Activated T-cell treated with anti-CD3 and anti-CD28 coated beads for 1 hour (primary cell): ENCODE data around the gene FLT1.

Source experiments
- DNase-seq: peaks from one replicate; pipeline ENCODE4 v3.0.0-alpha.2; 2020; ENCODE audit warnings: low read depth

Gene FLT1

DNA sequence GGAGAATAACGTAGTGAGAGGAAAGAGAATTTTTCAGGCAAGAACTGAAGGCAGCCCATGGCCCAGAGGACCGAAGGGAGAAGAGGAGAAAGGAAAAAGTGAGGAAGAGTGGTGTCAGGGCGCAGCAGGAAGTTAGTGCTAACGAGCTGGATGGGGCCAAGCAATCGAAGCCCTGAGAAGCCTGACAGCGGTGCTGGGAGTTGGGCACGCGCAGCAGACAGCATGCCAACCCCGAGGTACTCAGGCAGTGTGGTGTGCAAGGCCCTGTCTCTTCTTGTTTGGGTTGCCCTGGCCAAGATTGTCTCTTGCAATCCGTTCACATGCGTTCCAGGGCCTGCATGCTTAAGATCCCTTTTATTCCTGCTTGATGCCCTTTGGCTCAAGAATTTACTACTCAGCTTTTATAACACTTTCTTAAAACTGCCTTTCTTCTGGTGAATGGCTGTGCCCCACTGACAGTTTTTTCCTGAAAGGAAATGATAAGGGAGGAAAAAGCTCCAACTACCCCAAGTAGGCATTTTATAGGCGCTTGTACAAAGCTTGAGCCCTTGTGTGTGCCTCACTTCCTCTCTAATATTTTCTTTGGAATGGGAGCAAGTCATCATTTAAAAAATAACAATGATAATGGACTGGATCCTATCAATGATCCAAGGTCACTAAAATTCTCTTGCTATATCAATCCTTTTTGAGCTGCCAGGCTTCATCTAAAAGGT lies 115.4 kb downstream of the FLT1 start:
- DNase-seq: no peak

DNA sequence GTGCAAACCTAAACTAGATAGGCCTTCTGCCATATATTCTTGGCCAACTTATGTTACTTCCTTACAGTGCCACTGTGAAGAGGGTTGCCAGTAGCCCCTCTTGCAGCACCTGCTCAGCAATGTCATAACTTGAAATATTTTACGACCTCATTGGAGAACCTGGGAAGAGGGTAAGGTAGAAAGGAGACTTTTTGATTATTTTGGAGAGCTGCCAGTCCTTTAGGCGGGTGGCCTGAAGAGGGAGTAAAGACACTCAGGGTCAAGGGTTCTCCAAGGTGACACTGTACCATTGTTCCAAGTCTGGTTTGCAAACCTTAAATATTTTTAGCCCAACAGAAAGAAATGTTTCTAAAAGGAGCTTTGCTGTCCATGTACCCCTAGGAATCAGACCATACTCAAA lies 118.3 kb downstream of the FLT1 start:
- no peak for DNase-seq

DNA sequence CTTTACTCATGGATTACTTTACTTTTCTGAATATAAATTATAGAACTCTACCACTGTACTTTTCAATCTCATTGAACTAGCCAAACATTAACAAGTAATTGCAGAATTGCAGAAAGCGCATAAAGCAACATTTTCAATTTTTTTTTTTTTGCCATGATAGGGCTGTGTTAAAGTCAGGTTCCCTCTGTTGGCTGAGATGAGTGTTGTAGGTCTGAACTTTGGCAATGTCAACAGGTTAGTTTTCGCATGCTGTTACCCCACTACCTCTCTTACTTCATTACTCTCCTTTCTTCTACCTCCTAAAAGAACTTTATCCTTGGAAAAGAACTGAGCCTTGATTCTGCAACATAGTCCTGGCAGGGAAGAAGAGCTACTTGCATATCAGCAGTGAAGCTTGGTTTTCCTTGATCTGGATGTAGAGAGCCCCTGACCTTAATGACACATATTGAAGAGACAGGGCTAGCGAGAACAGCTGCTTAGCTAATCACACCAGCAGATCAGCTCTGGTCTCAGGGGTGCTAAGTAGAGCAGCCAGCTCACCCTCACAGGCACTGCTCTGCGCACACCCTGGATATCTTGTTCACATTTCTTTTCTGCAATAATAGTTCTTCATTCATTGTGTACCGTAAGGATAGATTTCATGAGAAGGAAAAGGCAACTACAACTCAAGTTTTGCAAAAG lies 119.5 kb downstream of the FLT1 start:
- DNase-seq: no peak

DNA sequence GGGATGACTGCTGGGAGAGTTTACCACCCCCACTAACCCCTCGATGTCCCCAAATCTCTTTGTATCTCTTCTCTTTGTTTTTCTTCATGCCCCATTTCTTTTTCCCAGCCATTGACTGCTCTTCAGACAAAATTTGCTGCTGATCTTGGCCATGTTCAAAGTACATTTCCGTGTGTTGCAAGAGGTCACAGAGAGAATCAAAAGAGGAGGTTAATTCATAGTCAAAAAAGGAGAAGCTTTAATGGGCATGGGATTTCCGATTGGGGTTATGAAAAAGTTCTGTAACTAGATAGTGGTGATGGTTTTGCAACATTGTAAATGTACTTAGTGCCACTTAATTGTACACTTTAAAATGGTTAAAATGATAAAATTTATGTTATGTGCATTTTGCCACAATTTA lies 121.1 kb downstream of the FLT1 start:
- DNase-seq: no peak

DNA sequence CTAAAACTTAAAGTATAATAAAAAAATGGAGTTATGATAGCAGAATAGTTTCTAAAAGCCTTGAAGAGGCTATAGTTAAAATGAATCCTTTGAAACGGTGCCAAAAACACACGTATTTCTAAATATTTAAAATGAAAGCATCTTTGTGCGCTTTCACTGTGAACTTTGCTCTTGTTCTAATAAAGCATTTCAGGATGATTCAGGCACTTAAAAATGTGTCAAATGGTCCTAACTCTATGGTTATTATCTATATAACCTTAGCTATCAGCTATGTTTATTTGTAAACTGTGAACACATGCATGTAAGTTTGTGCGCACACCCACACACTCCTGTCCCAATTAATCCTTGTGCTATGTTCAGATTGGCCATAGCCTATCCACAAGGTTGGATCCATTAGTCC lies 124.5 kb downstream of the FLT1 start:
- no peak for DNase-seq

DNA sequence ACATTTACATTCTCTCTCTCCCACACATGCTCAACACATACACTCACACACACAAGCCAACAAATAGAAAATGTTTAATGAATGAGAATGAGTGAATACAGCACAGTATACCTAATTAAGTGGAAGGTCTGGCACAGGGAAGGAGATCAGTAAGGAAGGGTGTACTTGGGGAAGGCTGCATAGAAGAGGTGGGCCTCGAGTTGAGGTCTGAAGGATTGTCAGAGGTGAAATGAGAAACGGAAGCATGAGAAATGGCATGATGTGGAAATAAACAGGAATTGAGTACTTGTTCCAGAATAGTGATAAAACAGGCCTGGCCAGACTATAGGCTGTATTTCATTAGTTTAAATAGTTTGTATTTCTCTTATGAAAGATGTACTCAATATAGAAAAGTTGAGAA lies 136.2 kb downstream of the FLT1 start:
- DNase-seq: no peak

DNA sequence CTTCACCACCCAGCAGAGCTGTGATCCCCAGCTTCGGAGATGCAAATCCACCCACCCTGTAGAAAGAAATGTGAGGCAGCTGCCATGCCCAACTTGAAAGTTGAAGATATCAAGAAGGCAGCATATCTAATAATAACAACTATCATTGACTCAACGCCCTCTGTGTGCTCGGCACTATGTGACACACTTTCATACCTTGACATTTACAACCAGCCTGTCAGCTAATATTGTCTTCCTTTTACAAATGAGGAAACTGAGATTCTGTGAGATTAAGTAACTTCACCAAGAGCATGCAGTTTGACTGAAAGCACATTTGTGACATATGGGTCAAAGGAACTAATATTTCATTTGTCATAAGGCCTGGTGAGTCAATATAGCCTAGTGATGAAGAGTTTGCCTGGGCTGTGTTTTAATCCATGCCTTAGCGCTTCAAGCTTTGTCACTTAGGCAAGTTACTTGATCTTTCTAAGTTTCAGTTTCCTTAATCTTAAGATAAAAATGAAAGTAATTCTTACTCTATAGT lies 137.0 kb downstream of the FLT1 start:
- DNase-seq: no peak

DNA sequence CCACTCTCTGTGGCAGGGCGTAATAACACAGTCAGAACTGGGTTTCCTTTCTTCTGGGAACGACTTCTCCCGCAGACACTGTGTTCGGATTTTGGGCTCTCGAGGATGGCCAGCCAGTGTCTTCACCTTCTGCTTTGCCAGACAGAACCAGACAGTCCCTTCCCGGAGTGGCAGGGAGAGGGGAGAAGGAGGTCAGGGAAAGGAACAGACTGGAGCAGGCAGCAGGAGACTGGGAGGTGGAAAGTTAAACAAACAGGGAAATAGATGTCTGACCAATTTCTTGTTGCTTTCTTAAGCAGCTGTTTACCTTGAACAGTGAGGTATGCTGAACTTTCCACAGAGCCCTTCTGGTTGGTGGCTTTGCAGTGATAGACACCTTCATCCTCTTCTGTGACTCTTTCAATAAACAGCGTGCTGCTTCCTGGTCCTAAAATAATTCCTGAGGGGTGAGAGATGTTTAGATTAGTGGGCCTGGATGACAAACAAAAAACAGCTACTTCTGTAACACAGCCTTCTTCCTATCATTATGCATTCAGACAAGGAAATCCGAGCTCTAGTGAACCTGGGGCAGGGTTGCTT lies 137.6 kb downstream of the FLT1 start:
- no peak for DNase-seq

DNA sequence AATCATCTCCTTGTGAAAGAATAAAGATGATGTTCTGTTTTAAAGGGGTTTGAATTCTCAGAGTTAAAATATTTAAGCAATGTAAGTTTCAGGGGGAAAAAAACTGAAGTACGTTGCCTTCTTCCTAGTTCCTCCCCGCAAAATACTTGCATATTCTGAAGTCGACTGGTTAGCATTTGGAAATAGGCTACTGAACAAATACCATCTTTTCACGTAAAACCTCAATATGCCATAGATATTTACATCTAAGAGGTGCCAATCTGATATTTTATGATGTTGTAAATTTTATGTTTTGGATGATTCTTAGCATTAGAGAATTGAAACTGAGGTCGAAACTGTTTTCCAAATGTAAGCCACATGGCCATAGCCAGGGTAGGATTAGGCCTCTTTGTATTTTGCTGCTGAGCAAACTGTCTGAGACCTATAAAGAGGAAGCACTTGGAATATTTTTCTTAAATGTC lies 138.3 kb downstream of the FLT1 start:
- DNase-seq: no peak

DNA sequence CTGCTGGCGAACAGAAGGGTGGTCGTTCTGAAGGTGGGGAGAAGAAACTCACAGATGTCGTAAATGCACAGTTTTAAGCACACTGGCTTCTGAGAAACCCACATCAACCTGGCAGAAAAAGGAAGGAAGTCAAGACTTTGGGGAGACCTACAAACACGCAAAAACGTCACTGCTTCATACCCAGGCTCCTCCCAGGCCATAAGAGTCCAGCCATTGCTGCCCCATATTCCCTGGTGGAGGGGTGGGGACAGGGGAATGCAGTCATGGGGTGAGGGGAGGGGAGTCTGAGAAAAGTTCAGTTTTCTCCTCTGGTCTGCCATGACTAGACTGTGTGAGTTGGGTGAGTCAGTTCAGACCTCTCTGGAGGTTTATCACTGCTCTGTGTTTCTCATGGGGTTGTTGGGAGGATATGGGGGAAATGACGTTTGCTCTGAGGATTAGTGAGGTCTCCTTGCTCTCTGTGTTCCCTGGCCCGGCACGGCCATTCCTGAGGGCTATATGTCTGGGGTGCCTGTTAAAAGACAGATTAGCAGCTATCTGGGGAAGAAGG lies 139.0 kb downstream of the FLT1 start:
- DNase-seq: no peak

DNA sequence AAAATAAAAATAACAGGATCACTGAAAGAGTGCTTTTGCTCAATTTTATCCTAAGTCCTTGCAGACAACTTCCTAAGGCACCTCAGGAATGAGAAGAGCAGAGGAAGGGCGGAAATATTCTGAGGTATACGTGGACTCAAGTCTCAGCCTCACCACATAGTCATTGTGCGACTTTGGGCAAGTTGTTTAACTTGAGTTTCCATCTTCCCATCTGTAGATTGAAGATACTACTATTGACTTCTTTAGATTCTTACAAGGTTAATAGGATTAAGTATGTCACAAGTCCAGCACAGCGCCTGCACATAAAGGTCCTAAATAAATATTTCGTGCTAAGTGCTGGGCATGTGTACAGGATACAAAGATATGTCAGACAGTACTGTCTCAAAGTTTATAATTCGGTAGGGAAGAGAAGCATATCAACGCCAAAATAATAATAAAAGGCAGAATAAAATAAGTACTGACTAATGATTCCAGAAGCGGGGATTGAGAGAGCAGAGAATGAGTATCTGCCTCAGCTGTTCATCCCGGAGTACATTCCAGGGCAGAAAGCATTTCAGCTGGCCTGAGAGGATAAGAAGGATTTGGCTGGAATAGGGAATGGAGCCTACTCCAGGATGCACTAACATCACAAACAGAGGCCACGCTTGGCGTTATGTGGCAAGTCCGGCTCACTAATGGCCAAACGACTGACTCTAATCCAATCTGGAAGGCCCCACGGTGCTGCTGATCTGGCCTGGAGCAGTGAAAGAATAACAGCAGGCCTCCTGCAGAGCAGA lies 139.7 kb downstream of the FLT1 start:
- DNase-seq: no peak

DNA sequence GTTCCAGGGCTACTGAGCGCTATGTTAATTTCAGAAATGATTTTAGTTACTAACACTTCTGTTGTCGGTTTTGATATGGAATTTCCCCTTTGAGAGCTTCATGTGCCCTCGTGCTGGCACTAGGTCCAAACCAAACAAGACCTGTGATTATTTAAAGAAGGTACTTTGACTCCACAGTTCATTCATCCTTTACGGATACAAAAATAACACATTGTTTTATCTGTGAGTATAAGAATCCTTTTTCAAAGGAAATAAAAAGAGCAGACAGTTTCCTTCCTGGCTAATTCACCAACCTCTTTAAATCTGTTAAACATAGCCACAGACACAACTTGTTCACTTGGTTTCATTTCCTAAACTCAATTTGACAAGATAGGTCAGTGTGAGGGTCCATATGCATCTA lies 141.2 kb downstream of the FLT1 start:
- no peak for DNase-seq

DNA sequence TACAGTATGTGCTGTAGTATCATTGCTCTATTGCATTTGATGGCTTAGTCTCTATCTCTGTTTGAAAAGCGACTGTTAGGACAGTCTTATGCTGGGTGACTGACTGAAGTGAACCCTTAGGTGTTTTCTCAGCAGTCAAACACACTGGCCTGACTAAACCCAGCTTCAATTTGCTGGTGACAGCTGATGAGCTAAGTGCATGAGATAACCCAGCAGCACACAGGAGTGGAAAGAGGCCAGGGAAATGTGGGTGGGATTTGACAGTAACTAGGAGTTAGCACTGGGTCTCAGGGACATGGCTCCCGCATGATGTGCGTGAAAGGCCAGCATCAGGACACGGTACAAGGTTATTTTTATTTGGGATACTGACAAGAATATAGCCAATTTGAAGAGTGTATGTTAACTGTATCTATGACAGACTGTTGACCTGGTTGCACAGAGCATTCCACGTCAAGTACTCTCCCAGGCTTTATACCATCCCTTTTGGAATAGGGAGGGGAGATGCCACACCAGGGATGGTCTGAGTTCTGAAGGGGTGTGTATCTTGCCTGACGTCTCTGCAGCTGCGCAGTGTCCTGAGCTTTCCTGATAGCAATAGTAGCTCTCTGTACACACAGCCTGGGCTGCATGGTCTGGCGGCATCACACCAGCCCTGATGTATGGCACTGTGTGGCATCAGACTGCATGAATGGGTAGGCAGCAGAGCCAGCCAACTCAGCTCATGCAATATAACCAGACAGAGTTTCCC lies 144.8 kb downstream of the FLT1 start:
- DNase-seq: no peak

DNA sequence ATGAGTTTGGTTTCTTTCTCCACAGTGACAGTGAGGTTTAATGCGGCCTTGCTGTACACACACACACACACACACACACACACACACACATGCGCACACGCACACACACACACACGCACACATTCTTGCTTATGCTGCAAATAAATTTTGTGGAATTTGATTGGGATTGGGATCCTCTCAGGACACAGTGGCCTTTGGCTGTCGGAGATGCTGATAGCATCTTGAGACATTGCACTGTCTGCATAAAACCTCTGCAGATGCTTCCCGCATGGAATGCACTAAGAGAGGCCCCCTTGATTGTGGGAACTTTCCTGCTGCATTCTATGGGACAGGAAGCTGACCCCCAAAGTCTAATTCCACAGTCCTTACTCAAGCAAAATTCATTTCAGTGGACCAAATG lies 145.6 kb downstream of the FLT1 start:
- DNase-seq: no peak

DNA sequence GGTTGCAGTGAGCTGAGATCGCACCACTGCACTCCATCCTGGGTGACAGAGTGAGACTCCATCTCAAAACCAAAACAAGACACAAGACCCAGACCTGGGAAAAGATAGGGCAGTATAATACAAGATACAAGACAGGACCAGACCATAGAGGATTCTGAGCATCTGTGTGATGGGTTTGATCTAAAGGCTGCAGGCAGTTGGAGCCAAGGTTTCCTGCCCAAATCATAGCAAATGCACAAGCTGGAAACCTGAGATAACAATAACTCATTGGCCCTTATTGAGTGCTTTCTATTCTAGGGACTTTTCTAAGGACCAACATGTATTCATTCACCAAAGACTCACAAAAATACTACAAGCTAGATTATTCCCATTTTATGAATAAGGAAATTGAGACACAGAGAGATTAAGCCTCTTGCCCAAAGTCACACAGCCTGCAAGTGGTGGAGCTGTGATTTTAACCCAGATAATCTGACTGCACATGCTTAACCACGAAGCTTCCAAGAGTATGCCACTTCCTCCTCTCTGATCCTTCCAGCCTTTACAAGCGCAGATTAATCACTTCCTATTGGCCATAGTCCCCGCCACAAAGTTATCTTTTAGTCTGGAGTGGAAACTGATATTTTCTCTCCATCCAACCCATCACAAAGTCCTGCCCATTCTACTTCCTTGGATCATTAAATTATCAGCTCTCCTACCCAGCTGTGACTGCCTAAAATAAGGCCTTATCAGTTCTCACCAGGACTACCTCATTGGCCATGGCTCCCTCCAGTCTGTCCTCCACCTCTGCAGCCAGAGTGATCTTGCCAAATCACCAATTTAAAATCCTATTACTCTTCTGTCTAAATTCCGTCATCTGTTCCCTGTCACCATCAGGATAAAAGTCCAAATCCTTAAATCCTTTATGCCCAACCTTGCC lies 147.2 kb downstream of the FLT1 start:
- no peak for DNase-seq

DNA sequence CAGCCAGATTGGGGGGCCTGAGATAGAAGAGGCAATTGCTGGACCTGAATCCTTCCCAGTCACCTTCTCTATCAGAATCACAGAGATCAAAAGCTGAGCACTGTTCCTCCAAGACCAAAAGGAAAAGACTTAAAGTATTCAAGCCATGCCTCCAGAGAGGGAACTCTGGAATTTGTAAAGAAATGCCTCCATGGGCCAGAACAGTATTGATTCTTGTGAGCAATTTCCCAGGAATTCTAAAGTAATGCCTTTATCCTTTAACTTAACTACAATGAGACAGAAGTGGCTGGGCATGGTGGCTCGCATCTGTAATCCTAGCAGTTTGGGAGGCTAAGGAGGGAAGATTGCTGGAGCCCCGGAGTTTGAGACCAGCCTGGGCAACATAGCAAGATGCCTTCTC lies 148.8 kb downstream of the FLT1 start:
- DNase-seq: no peak

DNA sequence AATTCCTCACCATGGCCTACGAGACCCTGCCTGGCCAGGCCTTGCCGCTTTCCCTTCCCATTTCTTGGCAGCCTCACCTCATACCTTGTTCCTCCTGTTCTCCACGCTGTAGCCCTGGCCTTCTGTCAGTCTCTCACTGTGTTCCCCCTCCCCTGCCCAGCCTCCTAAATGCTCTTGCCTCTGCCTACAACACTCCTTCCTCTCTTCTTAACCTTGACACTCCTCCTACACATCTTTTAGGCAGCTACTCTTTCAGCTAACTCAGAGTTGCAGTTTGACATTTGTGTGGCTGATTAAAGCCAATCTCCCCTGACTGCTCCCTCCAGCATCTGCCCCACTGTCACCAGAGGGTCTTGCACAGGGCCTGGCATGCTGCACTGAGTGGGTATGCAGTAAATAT lies 150.8 kb downstream of the FLT1 start:
- no peak for DNase-seq

DNA sequence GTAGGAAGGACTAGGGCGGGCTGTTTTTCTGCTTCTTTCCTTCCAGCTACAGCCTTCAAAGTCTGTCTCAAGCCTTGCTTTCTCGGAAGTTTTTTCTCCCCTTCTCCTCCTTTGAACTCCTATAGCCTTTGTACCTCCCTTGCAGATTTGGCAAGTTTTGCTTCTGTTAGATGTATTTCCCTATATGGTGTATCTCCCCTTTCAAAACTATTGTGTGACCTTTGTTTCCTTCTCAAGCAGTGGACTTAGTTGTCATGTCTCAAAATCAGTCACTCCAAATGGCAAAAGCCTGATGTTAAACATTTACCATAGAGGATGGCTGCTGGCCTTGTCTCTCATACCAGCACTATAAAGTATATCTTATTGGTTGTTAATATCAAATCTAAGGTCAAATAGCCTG lies 152.7 kb downstream of the FLT1 start:
- no peak for DNase-seq

DNA sequence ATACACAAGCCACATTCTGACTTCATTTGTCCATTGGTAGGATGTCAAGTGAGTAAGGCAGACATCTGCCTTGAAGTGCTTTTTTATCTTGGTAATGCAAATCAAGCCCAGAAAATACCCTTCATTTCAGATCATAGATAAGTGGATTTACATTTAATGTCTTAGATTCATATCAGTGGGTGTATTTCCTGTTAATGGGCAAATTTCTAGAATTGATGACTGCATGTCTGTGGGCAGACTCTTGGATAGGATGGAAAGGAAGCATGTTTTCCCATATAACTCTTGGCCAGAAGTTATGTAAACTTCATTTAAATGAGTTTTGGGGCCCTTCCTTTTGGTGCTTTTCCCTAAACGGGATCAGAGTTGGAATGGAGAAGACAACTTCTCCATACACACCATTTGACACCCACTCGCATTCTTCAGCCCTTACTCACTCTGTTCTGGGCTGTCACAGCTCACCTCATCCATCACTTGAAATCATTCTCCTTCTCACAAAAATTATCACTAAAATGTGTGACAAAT lies 154.6 kb downstream of the FLT1 start:
- no peak for DNase-seq

DNA sequence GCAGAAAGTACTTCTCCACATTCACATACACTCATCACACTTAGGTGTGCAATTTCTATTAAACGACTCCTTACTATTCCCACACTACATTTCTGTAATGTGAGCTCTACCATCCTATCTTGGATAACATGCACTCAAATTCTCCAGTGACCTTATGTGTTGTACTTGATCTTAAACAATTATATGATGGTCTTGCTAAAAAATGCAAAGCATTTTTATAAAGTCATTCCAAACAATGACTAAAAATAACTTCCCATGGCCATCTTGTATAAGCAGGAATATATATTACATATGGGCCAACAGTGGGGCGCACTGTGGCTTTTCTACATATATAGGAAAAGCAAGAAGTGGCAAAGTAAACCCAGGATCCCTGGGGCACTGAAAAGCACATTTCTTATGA lies 155.5 kb downstream of the FLT1 start:
- DNase-seq: no peak
